CD4-positive, alpha-beta T cell treated with Interferon alpha-2 for 1 hour (primary cell): ENCODE results near the gene OXGR1.
"Not testable (repeated sequence)": the region's sequence is repeated elsewhere in the genome, so short reads cannot be mapped to it uniquely, and the experiment has no call there.

Experiments
- DNase-seq, 2 donors: peaks; one replicate each; pipeline ENCODE4 v3.0.0-alpha.2; 2020 to 2022

The OXGR1 gene

DNA sequence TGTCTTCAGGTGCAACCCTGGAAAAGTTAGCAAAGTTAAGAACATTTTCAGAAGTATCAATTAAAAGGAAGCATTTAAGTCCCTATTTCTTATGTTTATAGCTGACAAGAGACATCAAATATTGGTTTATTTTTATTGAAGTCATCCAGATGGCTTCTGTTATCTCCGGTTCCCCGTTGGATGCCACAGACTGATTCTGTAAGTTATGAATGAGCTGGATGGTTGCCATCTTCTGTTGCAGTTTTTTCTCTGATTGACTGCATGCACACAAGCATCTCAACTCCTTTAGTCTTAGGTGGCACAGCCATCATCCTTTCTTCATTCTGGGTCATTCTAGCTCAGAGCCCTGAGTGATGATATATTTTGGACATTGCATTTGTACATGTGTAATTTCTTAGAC lies 10.6 kb upstream of the OXGR1 start:
- DNase-seq: no peak

DNA sequence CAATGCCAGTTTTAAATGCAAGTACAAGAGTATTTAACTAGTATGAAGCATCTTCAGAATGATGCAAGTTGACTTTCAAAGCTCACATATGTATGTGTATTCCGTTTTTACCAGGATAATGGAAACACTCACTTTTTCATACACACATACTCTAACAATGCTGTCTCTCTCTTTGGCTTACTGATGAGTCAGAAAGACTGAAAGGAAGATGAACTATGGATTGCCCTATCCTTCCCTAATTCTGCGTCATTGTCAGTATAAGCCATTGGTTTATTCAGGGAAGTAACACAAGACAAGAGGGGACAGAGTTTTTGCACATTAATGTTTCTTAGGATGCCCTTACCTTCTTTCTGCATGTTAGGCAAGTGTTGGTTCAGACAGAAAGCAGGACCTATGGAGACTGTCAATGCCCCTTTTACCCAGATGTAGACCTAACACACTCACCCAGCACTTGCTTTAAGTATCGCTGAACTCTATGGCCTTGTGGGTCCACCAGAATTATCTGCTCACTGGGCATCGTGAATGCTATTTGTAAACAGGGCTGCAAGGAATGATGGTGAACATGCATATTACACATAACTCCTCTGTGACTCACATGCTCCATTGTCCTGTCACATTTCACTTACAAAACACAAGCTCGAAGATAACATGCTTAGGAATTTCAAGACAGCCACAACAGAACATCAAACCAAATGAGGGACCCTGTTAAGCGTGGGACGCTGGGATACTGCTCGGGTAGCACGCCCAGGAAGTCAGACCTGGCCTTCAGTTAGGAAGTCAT lies 10.0 kb upstream of the OXGR1 start:
- DNase-seq: no peak

DNA sequence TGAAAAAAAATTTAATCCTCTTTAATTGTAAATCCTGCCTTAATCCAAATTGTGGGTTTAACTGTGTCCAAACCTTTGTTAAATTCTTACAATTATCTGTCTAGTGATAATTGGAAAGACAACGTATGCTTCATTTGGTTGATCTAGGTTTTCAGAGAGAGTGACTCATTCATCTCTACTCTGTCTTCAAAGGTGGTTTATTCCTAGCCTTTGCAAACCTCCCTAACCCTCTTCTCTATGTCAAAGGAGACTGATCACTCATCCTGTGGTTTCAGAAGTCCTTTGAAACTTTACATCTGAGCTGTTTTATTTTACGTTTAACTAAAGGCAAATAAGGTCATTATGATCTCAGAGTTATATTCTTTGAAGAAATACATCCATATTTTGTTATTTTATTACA lies 8.8 kb upstream of the OXGR1 start:
- no peak for DNase-seq

DNA sequence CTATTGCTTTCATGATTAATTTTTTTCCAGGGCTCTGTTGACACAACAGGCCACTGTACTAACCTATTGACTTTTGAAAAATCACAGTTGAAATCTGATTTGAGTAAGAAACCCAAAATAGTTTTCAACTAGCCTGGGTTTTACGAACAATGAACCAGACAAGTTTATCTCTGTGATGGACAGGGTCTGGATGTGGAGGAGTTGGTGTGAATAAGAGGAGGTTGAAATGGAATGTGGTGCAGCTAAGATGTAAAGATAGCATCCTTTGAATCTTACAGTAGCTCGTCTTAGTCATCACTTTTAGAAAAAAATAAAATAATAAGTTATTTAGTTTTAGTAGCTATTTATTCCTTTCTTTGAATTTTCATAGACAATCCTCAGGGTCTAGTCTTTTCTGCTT lies 8.3 kb upstream of the OXGR1 start:
- DNase-seq: no peak

DNA sequence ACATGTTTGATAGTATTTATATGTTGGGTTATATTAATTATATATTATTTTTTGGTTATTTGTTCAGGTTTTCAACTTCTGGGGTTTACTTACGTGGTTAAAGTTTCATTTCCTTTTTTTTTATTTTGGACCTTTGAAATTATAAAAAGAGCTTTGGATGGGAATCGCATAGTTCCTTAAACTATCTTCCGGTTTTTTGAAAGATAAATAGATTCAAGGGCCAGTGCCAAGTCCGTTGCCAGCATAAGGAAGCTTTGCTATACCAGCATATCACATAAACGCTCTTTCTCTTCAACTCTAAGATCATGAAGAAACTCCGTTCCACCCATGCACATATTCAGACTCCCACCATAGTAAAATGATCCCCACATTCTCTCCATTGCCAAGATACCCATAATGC lies 7.4 kb upstream of the OXGR1 start:
- DNase-seq: no peak

DNA sequence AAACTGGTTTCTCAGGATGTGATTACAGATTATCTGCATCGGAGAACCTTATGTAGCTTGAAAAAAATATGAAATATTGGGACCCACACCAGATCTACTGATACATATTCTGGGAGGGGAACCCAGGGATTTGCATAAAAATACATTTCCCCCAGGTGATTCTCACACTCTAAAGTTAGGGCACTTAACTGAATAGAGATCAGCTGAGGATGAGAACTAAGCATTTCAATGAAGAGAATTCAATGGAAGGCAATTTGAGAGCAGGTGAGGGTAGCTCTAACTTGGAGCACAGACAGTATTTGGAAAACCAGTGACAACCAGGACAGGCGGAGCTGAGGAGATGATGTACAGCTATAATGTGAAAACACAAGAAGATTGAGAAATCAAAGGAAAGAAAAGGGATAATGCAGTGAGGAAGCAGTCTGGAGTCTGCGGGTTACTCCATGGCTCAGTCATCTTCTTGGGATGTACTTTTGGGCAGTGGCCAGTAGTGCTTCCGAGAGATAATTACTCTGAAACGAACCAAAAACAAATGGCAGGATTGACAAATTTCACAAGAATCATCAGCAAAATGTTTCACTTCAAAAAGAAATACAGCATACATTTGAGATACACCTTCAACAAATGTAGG lies 6.1 kb upstream of the OXGR1 start:
- DNase-seq: no peak

DNA sequence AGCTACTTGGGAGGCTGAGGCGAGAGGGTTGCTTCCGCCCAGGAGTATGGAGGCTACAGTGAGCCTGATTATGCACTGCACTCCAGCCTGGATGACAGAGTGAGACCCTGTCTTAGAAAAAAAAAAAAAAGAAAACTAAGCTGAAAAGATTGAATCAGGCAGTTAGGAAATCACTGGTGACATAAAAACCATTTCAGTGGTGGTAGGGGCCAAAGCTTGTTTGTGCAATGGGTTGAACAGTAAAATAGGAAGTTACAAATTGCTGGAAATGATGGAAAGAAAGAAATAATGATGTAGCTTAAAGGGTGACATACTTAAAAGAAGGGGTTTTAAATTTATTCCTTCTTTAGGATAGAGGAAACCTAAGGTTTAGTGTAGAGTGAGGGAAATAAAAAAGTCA lies 4.8 kb upstream of the OXGR1 start:
- no peak for DNase-seq

DNA sequence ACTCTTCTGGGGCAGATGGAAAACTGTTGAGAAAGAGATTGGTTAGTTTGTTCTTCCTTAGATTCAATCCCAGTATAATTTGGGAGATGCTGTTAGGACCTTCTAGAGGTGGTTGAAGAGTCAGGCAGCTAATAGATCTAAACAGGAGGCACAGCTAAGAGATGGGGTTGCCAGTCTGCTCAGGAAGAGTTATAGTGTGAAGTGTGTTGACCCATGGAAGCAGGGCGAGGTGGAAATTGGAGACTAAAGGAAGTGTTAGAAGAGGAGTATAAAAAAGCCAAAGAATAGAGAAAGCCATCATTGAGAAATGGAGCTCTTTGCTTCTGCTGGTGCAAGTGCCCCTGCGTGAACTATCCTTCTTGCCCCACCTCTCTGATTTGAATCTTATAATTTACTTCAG lies 3.8 kb upstream of the OXGR1 start:
- no peak for DNase-seq

DNA sequence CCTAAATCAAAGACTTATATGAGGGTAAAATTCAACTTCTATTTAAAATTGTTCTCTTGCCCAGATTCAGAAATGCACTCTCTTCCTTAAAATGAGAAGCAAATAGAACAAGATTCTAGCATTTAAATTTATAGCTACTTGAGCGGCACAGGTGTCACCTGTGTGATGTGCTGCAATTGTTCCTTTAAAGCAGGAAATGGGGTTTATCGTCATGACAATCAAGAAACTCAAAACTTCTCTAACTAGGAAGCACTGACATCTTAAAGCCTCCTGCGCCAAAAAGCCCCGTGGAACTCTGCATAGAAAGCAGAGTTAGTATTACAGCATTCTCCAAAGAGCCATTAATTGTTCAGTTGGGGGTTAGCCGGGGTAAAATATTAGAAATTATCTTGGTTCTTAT lies 2.6 kb upstream of the OXGR1 start:
- no peak for DNase-seq

DNA sequence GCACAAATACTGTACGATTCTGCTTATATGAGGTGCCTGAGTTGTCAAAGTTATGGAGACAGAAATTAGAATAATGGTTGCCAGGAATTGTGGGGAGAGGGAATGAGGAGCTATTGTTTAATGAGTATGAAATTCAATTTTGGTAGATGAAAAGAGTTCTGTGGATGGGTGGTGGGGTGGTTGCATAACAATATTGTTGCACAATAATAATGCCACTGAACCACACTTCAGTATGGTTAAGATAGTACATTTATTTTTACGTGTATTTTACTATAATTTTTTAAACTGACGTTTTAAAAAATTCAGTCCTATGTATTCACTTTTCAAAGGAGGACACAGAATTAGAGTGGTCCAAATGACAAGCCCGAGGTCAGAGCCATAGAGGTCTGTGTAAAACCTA lies 1.8 kb upstream of the OXGR1 start:
- DNase-seq: no peak

DNA sequence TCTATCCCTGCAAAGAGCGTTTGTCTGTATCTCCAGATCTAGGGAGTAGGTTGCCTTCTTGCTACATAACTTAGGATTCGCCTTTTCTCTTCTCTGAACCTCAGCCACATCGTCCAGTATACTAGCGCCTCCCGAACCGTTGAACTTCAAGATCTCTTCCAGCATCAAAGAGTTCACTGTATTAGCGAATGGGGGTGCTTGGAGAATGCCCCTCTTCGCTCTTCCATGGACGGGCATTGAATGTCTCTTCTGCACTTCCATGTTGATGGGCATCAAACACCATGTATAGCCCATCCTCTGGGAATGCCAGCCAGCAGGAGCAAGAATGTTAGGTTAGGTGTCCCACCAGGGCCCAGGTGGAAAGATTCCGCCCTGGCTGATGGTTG lies 575 bp upstream of the OXGR1 start:
- no peak for DNase-seq

DNA sequence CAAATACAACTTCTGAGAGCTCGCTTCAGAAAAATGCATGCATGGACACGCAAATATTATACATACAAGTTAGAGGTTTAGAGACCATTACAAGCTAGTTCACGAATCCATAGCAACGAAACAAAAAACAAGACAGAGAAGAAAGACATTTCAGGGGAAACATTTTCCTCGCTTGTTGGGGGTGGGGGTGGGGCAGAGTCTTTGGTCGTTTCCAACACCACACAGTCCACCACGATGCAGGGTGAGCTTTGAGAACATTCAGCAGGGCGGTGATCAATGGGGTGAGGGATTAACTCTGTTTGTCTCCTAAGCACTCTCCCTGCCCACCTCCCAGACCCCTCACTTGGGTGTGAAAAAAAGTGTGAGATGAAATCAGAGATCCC lies 651 bp downstream of the OXGR1 start:
- no peak for DNase-seq

DNA sequence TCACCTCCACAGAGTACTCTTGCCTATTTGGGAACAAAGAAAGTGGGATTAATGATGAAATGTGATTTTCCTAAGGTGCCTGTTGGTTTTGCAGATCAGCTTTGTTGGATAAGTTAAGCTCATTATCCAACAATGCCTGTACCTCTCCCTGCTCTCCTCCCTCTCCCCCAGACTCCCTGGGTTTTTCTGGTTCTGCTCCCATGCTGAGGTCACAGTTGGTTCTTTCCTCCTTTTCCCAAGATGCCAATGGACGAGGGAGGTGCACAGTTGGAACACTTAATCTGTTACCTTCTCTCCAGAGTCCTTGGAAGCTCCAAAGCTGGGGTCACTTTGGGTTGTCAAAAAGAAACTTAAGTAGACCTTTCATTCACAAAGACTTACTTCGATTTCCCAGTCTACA lies 1.6 kb downstream of the OXGR1 start:
- DNase-seq: no peak

DNA sequence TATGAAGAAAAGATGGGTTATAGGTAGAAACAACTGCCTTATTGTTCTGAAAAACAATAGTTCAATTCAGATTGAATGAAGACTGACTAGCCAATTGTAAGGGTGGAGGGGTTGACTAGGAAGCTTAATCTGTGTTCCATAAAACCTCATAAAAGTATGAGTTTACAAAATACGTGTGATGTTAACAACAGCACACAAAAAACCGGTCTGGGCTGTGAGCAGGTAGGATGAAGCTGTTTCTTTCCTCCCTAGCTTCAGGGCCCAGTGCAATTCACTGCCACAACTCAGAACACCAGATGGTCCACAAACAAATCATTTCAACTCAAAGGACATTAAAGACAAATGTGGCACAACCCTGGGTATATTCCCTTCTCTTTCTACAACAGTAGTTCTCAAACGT lies 3.2 kb downstream of the OXGR1 start:
- DNase-seq: no peak

DNA sequence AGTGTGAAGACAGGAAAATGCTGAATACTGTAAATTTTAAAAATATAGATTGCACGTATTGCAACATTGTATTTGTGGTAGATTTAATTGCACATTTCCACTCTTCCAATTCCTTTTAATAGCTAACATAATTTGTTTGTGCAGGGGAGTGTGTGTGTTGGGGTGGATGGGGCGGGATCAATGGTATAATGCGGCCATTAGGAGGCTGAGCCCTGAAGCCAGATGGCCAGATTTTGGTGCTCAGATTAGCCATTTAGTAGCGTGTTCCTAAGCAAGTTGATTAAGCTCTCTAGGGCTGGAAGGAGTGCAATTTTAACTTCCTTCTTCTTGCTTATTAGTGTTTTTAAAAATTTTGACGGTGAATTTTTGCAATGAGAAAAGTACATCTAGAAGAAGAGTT lies 5.8 kb downstream of the OXGR1 start:
- no peak for DNase-seq

DNA sequence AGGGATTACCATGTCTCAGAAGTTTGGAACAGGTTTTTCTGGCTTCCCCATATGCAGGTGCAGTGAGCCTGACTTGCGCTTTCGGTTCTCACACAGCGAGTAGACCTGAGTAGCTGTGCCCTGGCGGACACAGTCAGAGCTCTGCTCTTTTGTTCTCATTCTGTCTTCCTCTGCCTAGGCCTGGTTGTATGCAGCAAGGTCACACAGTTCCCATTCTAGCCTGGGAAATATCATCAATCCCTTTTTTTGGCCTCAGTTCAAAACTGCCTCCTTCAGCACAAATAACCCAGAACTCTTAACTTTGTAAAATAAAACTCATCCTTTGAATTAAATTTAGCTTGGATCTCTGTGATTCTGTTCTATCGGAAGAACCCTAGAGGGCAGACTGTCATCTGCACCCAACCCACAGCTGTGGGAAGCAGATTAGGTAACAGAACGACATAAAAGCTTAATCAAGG lies 10.2 kb downstream of the OXGR1 start:
- DNase-seq: peak in 1 of 2 donors; percentile 3

DNA sequence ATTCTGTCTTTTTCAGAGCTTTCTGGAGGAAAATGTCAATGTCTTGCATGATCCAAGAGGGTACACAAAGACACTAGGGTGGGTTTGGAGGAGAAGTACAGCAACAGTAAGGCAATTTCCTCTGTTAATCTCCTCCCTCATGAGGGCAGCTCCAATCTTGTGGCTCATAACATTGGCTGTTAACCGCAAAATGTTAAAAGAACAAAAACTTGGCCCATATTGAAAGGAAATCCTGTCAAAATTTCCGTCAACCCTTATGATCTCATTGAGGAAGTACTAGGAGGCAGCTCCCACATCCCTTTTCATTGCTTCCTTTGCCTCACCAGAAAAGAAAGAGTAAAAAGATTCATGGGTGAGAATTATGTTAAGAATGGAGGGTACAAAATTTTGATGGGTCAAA lies 11.6 kb downstream of the OXGR1 start:
- no peak for DNase-seq

DNA sequence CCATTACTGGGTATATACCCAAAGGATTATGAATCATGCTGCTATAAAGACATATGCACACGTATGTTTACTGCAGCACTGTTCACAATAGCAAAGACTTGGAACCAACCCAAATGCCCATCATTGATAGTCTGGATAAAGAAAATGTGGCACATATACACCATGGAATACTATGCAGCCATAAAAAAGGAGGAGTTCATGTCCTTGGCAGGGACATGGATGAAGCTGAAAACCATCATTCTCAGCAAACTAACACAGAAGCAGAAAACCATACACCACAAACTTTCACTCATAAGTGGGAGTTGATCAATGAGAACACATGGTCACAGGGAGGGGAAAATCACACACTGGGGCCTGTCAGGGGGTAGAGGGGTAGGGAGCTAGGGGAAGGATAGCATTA lies 14.4 kb downstream of the OXGR1 start:
- not testable (repeated sequence) for DNase-seq

DNA sequence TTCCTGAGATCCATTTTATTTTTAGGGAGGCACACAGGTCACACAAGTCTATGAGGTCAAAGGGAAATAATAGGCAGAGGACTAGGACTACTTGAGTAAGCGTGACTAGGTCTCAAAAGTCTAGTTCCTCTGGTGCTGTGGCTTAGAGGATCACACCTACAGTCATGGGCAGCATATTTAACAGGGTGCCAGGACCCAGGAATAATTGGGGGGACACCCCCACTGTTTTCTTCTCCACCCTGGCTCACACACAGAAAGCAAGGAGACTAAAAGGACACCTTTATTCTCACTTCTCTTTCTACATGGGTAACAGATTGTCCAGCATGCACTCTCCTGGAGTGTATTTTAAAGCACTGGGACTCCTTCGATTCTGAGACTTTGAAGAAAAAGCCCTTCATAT lies 26.2 kb downstream of the OXGR1 start:
- no peak for DNase-seq

DNA sequence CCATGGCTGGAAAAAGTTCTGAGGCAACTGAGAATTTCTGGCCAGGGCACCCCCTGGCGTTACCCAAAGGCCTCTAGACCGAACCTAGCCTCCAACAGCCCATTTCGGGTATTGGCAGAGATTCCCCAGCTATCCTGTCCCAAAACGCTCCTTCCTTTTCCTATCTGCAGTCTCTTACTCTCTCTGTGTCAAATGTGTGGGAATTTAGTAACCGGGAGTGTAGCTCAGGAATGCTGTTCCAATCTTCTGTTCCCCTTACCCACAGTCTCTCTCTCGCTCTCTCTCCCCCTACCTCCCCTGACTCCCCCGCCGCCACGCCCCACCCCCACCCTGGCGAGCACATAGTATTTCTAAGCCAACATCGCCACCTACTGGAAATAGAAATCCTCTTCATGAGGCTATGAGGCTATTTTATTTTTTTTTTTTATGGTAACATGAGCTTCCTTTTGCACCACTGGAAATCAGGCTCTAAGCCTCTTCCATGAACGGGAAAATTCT lies 27.0 kb downstream of the OXGR1 start:
- DNase-seq: no peak

DNA sequence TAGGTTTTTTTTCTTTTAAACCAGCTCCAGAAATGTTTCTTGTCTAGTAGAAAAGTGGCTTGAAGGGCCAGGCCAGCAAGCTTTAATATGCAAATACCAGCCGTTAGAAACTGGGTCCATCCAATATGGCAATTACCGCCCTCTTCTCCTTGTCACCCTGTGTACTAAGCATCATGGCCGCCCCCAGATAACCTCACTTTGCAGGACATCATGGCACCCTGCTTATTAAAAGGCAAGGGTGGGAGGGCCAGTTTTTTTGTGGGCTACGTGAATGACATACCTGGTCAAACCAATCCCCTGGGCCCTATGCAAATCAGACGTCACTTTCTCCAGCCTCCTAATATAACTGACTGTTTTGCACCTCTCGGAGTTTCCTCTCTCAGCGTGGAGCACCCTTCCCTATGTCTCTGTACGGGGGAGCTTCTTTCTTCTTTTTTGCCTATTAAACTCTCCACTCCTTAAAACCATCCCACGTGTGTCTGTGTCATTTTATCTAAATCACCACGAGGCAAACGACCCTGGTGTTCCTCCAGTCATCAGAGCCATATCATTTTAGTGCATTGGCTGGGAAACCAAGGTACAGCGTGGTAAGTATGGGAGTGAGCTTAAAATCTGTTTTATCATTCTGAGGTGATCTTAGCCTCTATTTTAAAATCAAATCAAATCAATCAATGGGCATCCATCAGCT lies 27.7 kb downstream of the OXGR1 start:
- no peak for DNase-seq

DNA sequence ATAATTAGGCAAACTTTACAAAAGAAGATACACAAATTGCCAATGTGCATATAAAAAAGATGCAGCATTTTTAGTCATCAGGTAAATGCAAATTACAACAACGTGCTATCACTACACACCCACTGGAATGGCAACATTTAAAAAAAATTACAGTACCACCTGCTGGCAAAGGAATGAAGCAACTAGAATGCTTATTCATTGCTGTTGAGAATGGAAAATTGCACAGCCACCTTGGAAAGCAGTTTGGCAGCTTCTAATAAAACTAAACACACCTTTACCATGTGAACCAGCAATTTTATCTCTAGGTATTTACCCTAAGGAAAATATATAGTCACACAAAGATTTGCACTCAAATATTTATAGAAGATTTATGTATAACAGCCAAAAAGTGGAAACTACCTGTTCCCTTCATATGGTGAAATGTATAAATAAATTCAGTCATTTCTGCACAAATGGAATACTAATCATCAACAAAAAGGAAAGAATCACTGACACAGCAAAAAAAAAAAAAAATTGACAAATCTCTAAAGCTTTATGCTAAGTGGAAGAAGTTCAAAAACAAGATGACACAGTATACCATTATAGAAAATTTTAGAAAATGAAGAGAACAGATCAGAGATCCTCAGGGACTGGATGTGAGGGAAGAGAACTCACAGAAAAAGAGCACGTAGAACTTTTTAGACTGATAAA lies 30.3 kb downstream of the OXGR1 start:
- no peak for DNase-seq

DNA sequence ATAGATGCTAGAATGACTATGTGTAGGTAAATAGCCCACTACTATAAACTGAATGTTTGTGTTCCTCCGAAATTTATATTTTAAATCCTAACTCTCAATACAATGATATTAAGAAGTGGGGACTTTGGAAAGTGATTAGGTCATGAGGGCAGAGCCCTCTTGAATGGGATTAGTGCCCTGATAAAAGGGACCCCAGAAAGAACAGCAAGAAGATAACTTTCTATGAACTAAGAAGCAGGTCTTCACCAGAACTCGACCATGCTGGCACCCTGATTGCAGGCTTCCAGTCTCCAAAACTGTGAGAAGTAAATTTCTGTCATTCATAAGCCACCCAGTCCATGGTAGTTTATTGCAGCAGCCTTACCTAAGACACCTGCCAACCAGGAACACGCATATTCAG lies 33.9 kb downstream of the OXGR1 start:
- no peak for DNase-seq
